ENCODE data around the gene HS3ST6. TPM values are rescaled to one million over a fixed set of nuclear protein-coding genes. Genes with fewer than 3 reads are reported as not detected.

Gene HS3ST6
- total RNA-seq, 3 donors from 2014 or later (not counting 1 experiment from before 2014, with no cell fraction given) = not detected

- Histone ChIP-seq H3K36me3 (ENCODE audit: control insufficient read depth, insufficient read depth, low read length) (no peaks in the 10 kb centered on the region), H3K4me3 (ENCODE audit: low read length) (no peak overlapping the region), H3K9me3 (ENCODE audit: control insufficient read depth, insufficient read depth, low read length) (no peaks in the 10 kb centered on the region), H3K4me1 (ENCODE audit: control insufficient read depth, insufficient read depth, low read length) (no peaks in the 10 kb centered on the region), H3K27ac (ENCODE audit: low read length) (no peak overlapping the region), H3K27me3 (ENCODE audit: control insufficient read depth, insufficient read depth, low read length) (peaks cover 2% of the 10 kb centered on the region)
- no peaks in the 10 kb centered on the region for H3K9me3 Mint-ChIP-seq
- ATAC-seq (no peak), DNase-seq (no peak)
- peaks cover 6 to 13% of the 10 kb centered on the region in 2 donors for H3K27me3 Mint-ChIP-seq (ENCODE audit: low read depth in 2 of 2)
- WGBS (ENCODE audit: insufficient coverage) = 86% methylated on average over 17 of the region's 18 CpGs
- H3K27ac Mint-ChIP-seq = no peak overlapping the region
- intact Hi-C loops (cut with micrococcal nuclease) = no loop called here
- no peak overlapping the region for H3K4me3 Mint-ChIP-seq
- TF ChIP-seq CTCF (IDR thresholded peaks at IDR 0.05) = no peak
- no peaks in the 10 kb centered on the region for H3K4me1 Mint-ChIP-seq
- H3K36me3 Mint-ChIP-seq = no peaks in the 10 kb centered on the region
Measured at GRCh38 chr16:1909561-1910231, 8.5 kb downstream of the HS3ST6 start.

- Histone ChIP-seq H3K4me1 (ENCODE audit: control insufficient read depth, insufficient read depth, low read length) (no peaks in the 10 kb centered on the region), H3K4me3 (ENCODE audit: low read length) (no peak overlapping the region), H3K36me3 (ENCODE audit: control insufficient read depth, insufficient read depth, low read length) (no peaks in the 10 kb centered on the region), H3K27me3 (ENCODE audit: control insufficient read depth, insufficient read depth, low read length) (peaks cover 2% of the 10 kb centered on the region), H3K9me3 (ENCODE audit: control insufficient read depth, insufficient read depth, low read length) (no peaks in the 10 kb centered on the region), H3K27ac (ENCODE audit: low read length) (no peak overlapping the region)
- Mint-ChIP-seq H3K4me1 (no peaks in the 10 kb centered on the region), H3K4me3 (no peak overlapping the region), H3K36me3 (no peaks in the 10 kb centered on the region), H3K27me3 (ENCODE audit: low read depth in 2 of 2) (peaks cover 6 to 10% of the 10 kb centered on the region in 2 donors), H3K27ac (no peak overlapping the region), H3K9me3 (no peaks in the 10 kb centered on the region)
- DNase-seq (no peak), ATAC-seq (no peak)
- intact Hi-C loops (cut with micrococcal nuclease) = no loop called here
- no peak for TF ChIP-seq CTCF (IDR thresholded peaks at IDR 0.05)
- WGBS (ENCODE audit: insufficient coverage) = 75% methylated on average over 9 of the region's 9 CpGs
Measured at GRCh38 chr16:1908983-1909382, 9.2 kb downstream of the HS3ST6 start.

- Histone ChIP-seq H3K27ac (ENCODE audit: low read length) (no peak overlapping the region), H3K4me3 (ENCODE audit: low read length) (no peak overlapping the region), H3K4me1 (ENCODE audit: control insufficient read depth, insufficient read depth, low read length) (no peaks in the 10 kb centered on the region), H3K36me3 (ENCODE audit: control insufficient read depth, insufficient read depth, low read length) (no peaks in the 10 kb centered on the region), H3K9me3 (ENCODE audit: control insufficient read depth, insufficient read depth, low read length) (no peaks in the 10 kb centered on the region), H3K27me3 (ENCODE audit: control insufficient read depth, insufficient read depth, low read length) (peaks cover 2% of the 10 kb centered on the region)
- no peak for TF ChIP-seq CTCF (IDR thresholded peaks at IDR 0.05)
- ATAC-seq (no peak), DNase-seq (no peak)
- Mint-ChIP-seq H3K9me3 (no peaks in the 10 kb centered on the region), H3K36me3 (no peaks in the 10 kb centered on the region), H3K27me3 (ENCODE audit: low read depth in 2 of 2) (peaks cover 6 to 10% of the 10 kb centered on the region in 2 donors), H3K4me1 (no peaks in the 10 kb centered on the region), H3K4me3 (no peak overlapping the region), H3K27ac (no peak overlapping the region)
- intact Hi-C loops (cut with micrococcal nuclease) = no loop called here
- 41% methylated on average over 17 of the region's 17 CpGs for WGBS (ENCODE audit: insufficient coverage)
Measured at GRCh38 chr16:1908184-1908583, 10.0 kb downstream of the HS3ST6 start.

All from natural killer cell (primary cell).